Ectodermal cell (in vitro differentiated cells): Measurements from ENCODE around the gene MTCL3.
A peak's percentile ranks its signal among the peaks of the same experiment; 100 is the strongest.

Source experiments
- H3K27ac ChIP-seq: 2 replicates; pipeline ENCODE4 v1.7.0; 2013; ENCODE audit warnings: mild to moderate bottlenecking, low read depth, low read length; ENCODE audit not compliant: insufficient read depth, poor library complexity, severe bottlenecking
- H3K27me3 ChIP-seq: 2 replicates; pipeline ENCODE4 v1.7.0; 2013; ENCODE audit warnings: mild to moderate bottlenecking, low read length; ENCODE audit not compliant: insufficient read depth, control insufficient read depth, poor library complexity, severe bottlenecking
- H3K36me3 ChIP-seq: one replicate; pipeline ENCODE4 v1.7.0; 2013; ENCODE audit warnings: low read length; ENCODE audit not compliant: control insufficient read depth, insufficient read depth
- H3K4me1 ChIP-seq: one replicate; pipeline ENCODE4 v1.7.0; 2013; ENCODE audit warnings: low read length; ENCODE audit not compliant: control insufficient read depth, insufficient read depth
- H3K4me3 ChIP-seq: 2 replicates; pipeline ENCODE4 v1.7.0; 2013; ENCODE audit warnings: low read depth, low read length, control low read depth; ENCODE audit not compliant: insufficient read depth
- H3K9me3 ChIP-seq: 2 replicates; pipeline ENCODE4 v1.7.0; 2013; ENCODE audit warnings: mild to moderate bottlenecking, low read length, moderate library complexity; ENCODE audit not compliant: control insufficient read depth
- WGBS, 2 experiments: methylation state at CpG; one replicate each; pipeline ENCODE4 v1.1.7; 2013; ENCODE audit warnings: missing lambda C conversion rate in 2 of 2; 5-methylcytosine and 5-hydroxymethylcytosine counted together

The MTCL3 gene

GRCh38 chr6:127539272-127539671 lies 20.1 kb upstream of the MTCL3 start:
- H3K4me1 ChIP-seq: no peaks in the 10 kb centered on the region
- 100% methylated on average over 1 of the region's 2 CpGs; no CpG with 5 or more reads in 1 of the 2 experiments for WGBS, 2 experiments

GRCh38 chr6:127538750-127539264 lies 19.7 kb upstream of the MTCL3 start:
- H3K9me3 ChIP-seq: no peaks in the 10 kb centered on the region
- WGBS, 2 experiments: 80 to 86% methylated on average over 2 of the region's 2 CpGs
- H3K27ac ChIP-seq: no peak overlapping the region
- H3K36me3 ChIP-seq: no peaks in the 10 kb centered on the region
- H3K4me1 ChIP-seq: no peaks in the 10 kb centered on the region
- no peaks in the 10 kb centered on the region for H3K27me3 ChIP-seq
- H3K4me3 ChIP-seq: no peak overlapping the region

More at GRCh38 chr6:127539272-127539671, 20.1 kb upstream of the MTCL3 start:
- Histone ChIP-seq H3K36me3 (no peaks in the 10 kb centered on the region), H3K27ac (no peak overlapping the region), H3K4me3 (no peak overlapping the region), H3K27me3 (no peaks in the 10 kb centered on the region), H3K9me3 (no peaks in the 10 kb centered on the region)

DNA sequence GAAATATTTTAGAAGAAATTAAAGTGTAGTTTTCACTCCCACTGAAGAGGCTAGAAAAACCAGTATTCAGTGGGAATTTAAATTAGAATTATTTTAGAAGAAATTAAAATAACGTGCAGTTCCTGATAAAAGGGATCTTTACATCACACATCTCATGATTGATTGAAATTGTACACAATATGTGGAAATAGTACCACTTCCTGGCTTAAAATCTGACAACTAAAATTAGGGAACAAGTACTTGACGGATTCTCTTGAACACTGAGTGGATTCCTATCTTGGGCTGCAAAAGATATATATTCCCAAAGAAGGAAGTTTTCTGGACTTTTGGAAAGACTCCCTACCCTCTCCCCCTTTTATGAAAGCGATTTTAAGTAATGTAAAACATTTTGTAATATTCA lies 14.6 kb upstream of the MTCL3 start:
- no peaks in the 10 kb centered on the region for H3K36me3 ChIP-seq
- H3K27ac ChIP-seq: no peak overlapping the region
- H3K9me3 ChIP-seq: no peaks in the 10 kb centered on the region
- no peaks in the 10 kb centered on the region for H3K4me1 ChIP-seq
- no peak overlapping the region for H3K4me3 ChIP-seq
- WGBS, 2 experiments: 82% methylated on average over 1 of the region's 3 CpGs; no CpG with 5 or more reads in 1 of the 2 experiments
- no peaks in the 10 kb centered on the region for H3K27me3 ChIP-seq

DNA sequence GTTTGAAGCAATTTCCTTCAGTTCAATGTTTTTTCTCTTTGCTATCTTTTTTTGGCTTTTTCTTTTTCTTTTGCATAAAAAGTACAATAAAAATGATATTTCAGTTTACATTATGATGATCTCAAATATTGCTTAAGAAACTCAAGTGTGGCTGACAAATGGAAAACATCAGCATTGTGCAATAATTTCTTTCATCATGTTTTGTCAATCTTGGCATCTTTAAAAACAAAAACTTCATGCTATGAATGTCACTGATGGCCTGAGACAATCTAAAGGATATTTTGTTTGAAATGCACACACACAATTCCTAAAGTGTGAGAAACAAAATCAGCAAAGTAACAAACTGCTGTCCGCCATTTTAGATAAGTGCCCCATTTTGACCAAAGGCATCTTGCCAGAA lies 13.9 kb upstream of the MTCL3 start:
- no peaks in the 10 kb centered on the region for H3K27me3 ChIP-seq
- no peak overlapping the region for H3K4me3 ChIP-seq
- no peaks in the 10 kb centered on the region for H3K9me3 ChIP-seq
- 90 to 100% methylated on average over 1 of the region's 1 CpG for WGBS, 2 experiments
- H3K36me3 ChIP-seq: no peaks in the 10 kb centered on the region
- H3K4me1 ChIP-seq: no peaks in the 10 kb centered on the region
- no peak overlapping the region for H3K27ac ChIP-seq

GRCh38 chr6:127522714-127523113 lies 3.6 kb upstream of the MTCL3 start:
- Histone ChIP-seq H3K27me3 (no peaks in the 10 kb centered on the region), H3K36me3 (no peaks in the 10 kb centered on the region), H3K4me1 (no peaks in the 10 kb centered on the region), H3K4me3 (no peak overlapping the region), H3K9me3 (no peaks in the 10 kb centered on the region), H3K27ac (no peak overlapping the region)
- 95 to 100% methylated on average over 1 of the region's 1 CpG for WGBS, 2 experiments

DNA sequence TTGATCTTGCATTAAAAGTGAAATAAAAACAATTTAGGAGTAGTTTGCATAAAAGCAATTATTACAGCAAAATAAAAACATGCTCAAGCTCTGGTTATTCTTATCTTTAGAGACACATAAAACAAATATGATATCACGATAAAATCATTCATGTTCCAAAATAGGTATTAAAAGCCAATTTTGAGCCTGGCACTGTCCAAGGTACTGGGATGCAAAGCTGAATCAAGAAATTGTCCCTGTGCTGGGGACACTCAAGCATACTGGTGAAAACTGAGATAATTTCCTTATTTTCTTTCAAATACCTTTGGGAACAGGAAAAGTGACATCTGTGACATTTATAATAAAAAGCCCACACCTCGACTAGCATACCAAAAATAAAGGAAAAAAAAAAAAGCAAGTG lies 931 bp upstream of the MTCL3 start:
- H3K4me3 ChIP-seq: peak overlapping the region; percentile 48
- no peak overlapping the region for H3K27ac ChIP-seq
- H3K27me3 ChIP-seq: no peaks in the 10 kb centered on the region
- no peaks in the 10 kb centered on the region for H3K36me3 ChIP-seq
- WGBS, 2 experiments: 39 to 43% methylated on average over 1 of the region's 2 CpGs
- no peaks in the 10 kb centered on the region for H3K9me3 ChIP-seq
- no peaks in the 10 kb centered on the region for H3K4me1 ChIP-seq

- 1 to 2% methylated on average over 9 to 10 of the region's 10 CpGs for WGBS, 2 experiments
- H3K9me3 ChIP-seq: no peaks in the 10 kb centered on the region
- peaks cover 2% of the 10 kb centered on the region for H3K4me1 ChIP-seq
- H3K4me3 ChIP-seq: peak overlapping the region; percentile 48
- H3K27ac ChIP-seq: peak overlapping the region; percentile 94
- peaks cover under 1% of the 10 kb centered on the region for H3K36me3 ChIP-seq
- H3K27me3 ChIP-seq: peaks cover 2% of the 10 kb centered on the region
These were observed 292 bp upstream of the MTCL3 start for GRCh38 chr6:127519469-127519785.

- peak overlapping the region; percentile 94 for H3K27ac ChIP-seq
These were observed 885 bp downstream of the MTCL3 start for GRCh38 chr6:127518191-127518709.

DNA sequence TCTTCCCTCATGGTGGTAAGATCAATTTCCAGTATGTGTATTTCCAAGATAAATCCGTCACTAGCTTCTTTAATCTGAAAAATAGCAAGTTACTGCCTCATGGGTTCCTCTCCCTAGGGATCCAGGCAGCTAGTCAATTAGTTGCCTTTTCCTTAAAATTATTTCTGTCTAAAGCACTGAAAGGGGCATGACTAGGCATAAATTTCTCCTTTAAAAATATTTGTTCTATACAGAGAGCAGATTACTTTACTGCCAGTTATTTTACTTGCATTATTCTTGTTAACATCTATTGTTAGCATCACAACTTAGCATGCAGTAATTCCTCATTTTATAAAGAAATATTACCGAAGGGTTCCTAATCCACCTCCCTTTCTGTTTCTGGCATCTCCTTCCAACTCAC lies 1.4 kb downstream of the MTCL3 start:
- H3K27ac ChIP-seq: no peak overlapping the region
- WGBS, 2 experiments: 79 to 91% methylated on average over 2 of the region's 2 CpGs
- peaks cover 8% of the 10 kb centered on the region for H3K27me3 ChIP-seq
- peak overlapping the region; percentile 48 for H3K4me3 ChIP-seq
- H3K36me3 ChIP-seq: peaks cover 16% of the 10 kb centered on the region
- H3K9me3 ChIP-seq: no peaks in the 10 kb centered on the region
- H3K4me1 ChIP-seq: peaks cover 9% of the 10 kb centered on the region

More at GRCh38 chr6:127518191-127518709, 885 bp downstream of the MTCL3 start:
- H3K4me1 ChIP-seq: peaks cover 9% of the 10 kb centered on the region
- peaks cover 8% of the 10 kb centered on the region for H3K27me3 ChIP-seq
- H3K9me3 ChIP-seq: no peaks in the 10 kb centered on the region
- H3K4me3 ChIP-seq: peak overlapping the region; percentile 48
- 2 to 3% methylated on average over 10 of the region's 10 CpGs for WGBS, 2 experiments
- H3K36me3 ChIP-seq: peaks cover 12% of the 10 kb centered on the region

DNA sequence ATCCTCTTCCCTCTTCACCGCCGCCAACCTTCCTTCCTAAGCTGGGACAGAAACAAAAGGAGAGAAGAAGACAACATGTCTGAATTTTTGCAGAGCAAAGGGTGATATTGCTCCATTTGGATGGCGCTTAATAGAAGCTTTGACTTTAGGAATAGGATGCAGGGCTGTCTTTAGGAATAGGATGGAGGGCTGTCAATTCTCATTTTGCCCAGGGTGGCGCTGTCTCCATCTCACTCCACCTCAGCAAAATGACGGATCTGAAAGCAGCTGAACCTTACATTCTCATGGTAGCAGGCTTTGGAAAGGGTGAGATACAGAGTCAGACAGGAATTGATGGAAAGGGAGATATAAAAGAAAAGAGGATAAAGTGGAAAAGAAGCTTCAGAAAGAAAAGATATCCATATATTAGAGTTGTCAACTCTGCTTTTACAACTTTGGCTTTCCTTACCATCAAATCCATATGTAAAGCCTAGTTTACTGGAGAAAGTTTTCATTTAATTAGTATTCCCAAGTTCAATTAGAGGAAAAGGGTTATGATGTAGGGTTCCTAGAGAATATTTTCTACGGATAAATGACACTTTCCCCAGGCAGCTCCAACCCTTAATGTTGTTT lies 2.4 kb downstream of the MTCL3 start:
- Histone ChIP-seq H3K4me3 (peak overlapping the region; percentile 62), H3K27me3 (peaks cover 8% of the 10 kb centered on the region)
- 0 to 15% methylated on average over 5 to 6 of the region's 6 CpGs for WGBS, 2 experiments

More for the DNA sequence above, 2.4 kb downstream of the MTCL3 start:
- Histone ChIP-seq H3K36me3 (peaks cover 16% of the 10 kb centered on the region), H3K9me3 (no peaks in the 10 kb centered on the region), H3K4me1 (peaks cover 9% of the 10 kb centered on the region), H3K27ac (peak overlapping the region; percentile 70)
